Transverse colon (tissue), 4 donors: Measurements from ENCODE around the gene B4GALT5. TPM values are rescaled to one million over a fixed set of nuclear protein-coding genes. Genes with fewer than 3 reads are reported as not detected.
A peak's percentile ranks its signal among the peaks of the same experiment; 100 is the strongest.
"Not testable (repeated sequence)": the region's sequence is repeated elsewhere in the genome, so short reads cannot be mapped to it uniquely, and the experiment has no call there.

Experiments used
- DNase-seq: peaks from one replicate; pipeline ENCODE4 v3.0.0-alpha.2; 2019
- H3K27ac ChIP-seq, 4 donors: fragments of 200-600 bp; sonication (generic); 2 replicates each; pipeline ENCODE4 v1.5.1; 2016 to 2018; ENCODE audit warnings: inconsistent platforms in 4 of 4
- H3K27me3 ChIP-seq: fragments of 200-600 bp; sonication (generic); 2 replicates; pipeline ENCODE4 v1.5.1; 2017; ENCODE audit warnings: inconsistent platforms
- H3K36me3 ChIP-seq, 4 donors: fragments of 200-600 bp; sonication (generic); 2 replicates each; pipeline ENCODE4 v1.5.1; 2017 to 2019; ENCODE audit warnings: inconsistent platforms in 4 of 4
- H3K4me1 ChIP-seq, 4 donors: fragments of 200-600 bp; sonication (generic); 2 replicates each; pipeline ENCODE4 v1.5.1; 2017 to 2020; ENCODE audit warnings: inconsistent platforms in 4 of 4
- H3K4me3 ChIP-seq, 4 donors: fragments of 200-600 bp; sonication (generic); 1 replicate in 1 of 4; 2 replicates in 3 of 4; pipeline versions ENCODE4 v1.5.1 to v1.6.1; 2017 to 2019; ENCODE audit warnings: inconsistent platforms in 4 of 4
- H3K9me3 ChIP-seq, 2 donors: fragments of 200-600 bp; sonication (generic); 2 replicates each; pipeline ENCODE4 v1.5.1; 2017 to 2019; ENCODE audit warnings: inconsistent platforms in 2 of 2
- EP300 ChIP-seq: sonication (generic); formaldehyde crosslinking; IDR thresholded peaks from one replicate; pipeline ENCODE4 v1.6.1; 2017; ENCODE audit warnings: antibody characterized with exemption, low read depth
- POLR2A ChIP-seq: fragments of 450-650 bp; IDR thresholded peaks from one replicate; pipeline ENCODE4 v1.6.1; 2016; ENCODE audit warnings: antibody characterized with exemption, mild to moderate bottlenecking, moderate library complexity
- POLR2AphosphoS5 ChIP-seq, 3 donors: sonication (generic); formaldehyde crosslinking; IDR thresholded peaks; one replicate each; pipeline ENCODE4 v1.6.1; 2016; ENCODE audit warnings: antibody characterized with exemption in 3 of 3
- WGBS, 2 donors: methylation state at CpG; one replicate each; pipeline ENCODE4 v1.1.5; 2018; ENCODE audit warnings: low coverage in 1 of 2; 5-methylcytosine and 5-hydroxymethylcytosine counted together
- in situ Hi-C, 4 donors: fragments of 200-750 bp; cut with MboI; loops; one replicate each; pipeline versions ENCODE4 v1.15.0 to v1.15.1; 2017; ENCODE audit warnings: low sequenced_read_pairs in 3 of 4, low pct_ligation_motif_present in 1 of 4, low pct_unique_long_range_greater_than_20kb in 1 of 4
- intact Hi-C: fragments of 100-400 bp; cut with DNase I; formaldehyde crosslinking; loops from one replicate; pipeline ENCODE4 v1.15.1; 2023; ENCODE audit warnings: low total_unique reads
- total RNA-seq, 4 donors: library from RNA; depleted of rRNA; stranded (reverse); fragments of >200 nt; gene quantifications; one replicate each; pipeline ENCODE4 v1.1.0, GENCODE V29; 2016
- TF ChIP-seq, protein P1 (sequence below), 5 experiments: fragments of 200-600 bp in 3 of 5; fragments of 450-650 bp in 2 of 5; sonication (generic) in 3 of 5; IDR thresholded peaks; 1 replicate in 2 of 5; 2 replicates in 3 of 5; pipeline ENCODE4 v1.5.1; 2016 to 2017; ENCODE audit warnings: antibody characterized with exemption in 5 of 5, inconsistent platforms in 3 of 5, mild to moderate bottlenecking in 2 of 5, moderate library complexity in 1 of 5

B4GALT5 gene
- total RNA-seq, 4 donors from 2014 or later = 22.3 to 43.2 (median 29.4) TPM

- WGBS, 2 donors = 43 to 75% methylated on average over 3 of the region's 3 CpGs
- H3K4me1 ChIP-seq = peaks cover 26 to 81% (median 52%) of the 10 kb centered on the region in 4 donors
- in situ Hi-C loops = no loop called here
- no peak overlapping the region for H3K4me3 ChIP-seq
- no peaks in the 10 kb centered on the region for H3K36me3 ChIP-seq
- H3K27me3 ChIP-seq = no peaks in the 10 kb centered on the region
- H3K27ac ChIP-seq = peak overlapping the region; percentile 74 to 86 (median 76)
- TF ChIP-seq, protein P1, sequence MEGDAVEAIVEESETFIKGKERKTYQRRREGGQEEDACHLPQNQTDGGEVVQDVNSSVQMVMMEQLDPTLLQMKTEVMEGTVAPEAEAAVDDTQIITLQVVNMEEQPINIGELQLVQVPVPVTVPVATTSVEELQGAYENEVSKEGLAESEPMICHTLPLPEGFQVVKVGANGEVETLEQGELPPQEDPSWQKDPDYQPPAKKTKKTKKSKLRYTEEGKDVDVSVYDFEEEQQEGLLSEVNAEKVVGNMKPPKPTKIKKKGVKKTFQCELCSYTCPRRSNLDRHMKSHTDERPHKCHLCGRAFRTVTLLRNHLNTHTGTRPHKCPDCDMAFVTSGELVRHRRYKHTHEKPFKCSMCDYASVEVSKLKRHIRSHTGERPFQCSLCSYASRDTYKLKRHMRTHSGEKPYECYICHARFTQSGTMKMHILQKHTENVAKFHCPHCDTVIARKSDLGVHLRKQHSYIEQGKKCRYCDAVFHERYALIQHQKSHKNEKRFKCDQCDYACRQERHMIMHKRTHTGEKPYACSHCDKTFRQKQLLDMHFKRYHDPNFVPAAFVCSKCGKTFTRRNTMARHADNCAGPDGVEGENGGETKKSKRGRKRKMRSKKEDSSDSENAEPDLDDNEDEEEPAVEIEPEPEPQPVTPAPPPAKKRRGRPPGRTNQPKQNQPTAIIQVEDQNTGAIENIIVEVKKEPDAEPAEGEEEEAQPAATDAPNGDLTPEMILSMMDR (IDR thresholded peaks at IDR 0.05) = no peak
- TF ChIP-seq EP300 = no peak
- TF ChIP-seq POLR2A = no peak
- no peak for TF ChIP-seq POLR2AphosphoS5 (IDR thresholded peaks at IDR 0.05)
- intact Hi-C loops = no loop called here
- no peaks in the 10 kb centered on the region for H3K9me3 ChIP-seq
- DNase-seq = no peak
These were observed 6.6 kb downstream of the B4GALT5 start for GRCh38 chr20:49707118-49707517.

- in situ Hi-C loops = no loop called here
- Histone ChIP-seq H3K4me1 (peaks cover 26 to 81% (median 48%) of the 10 kb centered on the region in 4 donors), H3K36me3 (no peaks in the 10 kb centered on the region), H3K4me3 (no peak overlapping the region), H3K27me3 (no peaks in the 10 kb centered on the region), H3K27ac (peak overlapping the region; percentile 74 to 86 (median 76)), H3K9me3 (no peaks in the 10 kb centered on the region)
- 33 to 36% methylated on average over 5 of the region's 5 CpGs for WGBS, 2 donors
- DNase-seq = peak; percentile 48
- intact Hi-C loops = no loop called here
- TF ChIP-seq EP300 (no peak), POLR2A (peak; percentile 58), POLR2AphosphoS5 (IDR thresholded peaks at IDR 0.05) (peak in 2 of 3 donors; percentile 51 to 70)
- TF ChIP-seq, protein P1 (IDR thresholded peaks at IDR 0.05) = no peak
These were observed 7.0 kb downstream of the B4GALT5 start for GRCh38 chr20:49706630-49707091.

- H3K4me3 ChIP-seq, H3K36me3 ChIP-seq, H3K27me3 ChIP-seq, intact Hi-C loops, DNase-seq, H3K9me3 ChIP-seq, in situ Hi-C loops: not testable (repeated sequence)
- 67 to 90% methylated on average over 4 to 5 of the region's 5 CpGs for WGBS, 2 donors
- Histone ChIP-seq H3K27ac (peak overlapping the region; percentile 74 to 86 (median 76)), H3K4me1 (peaks cover 26 to 81% (median 48%) of the 10 kb centered on the region in 4 donors)
These were observed 7.8 kb downstream of the B4GALT5 start for GRCh38 chr20:49705893-49706292.

- in situ Hi-C loops = no loop called here
- 66 to 82% methylated on average over 4 of the region's 4 CpGs for WGBS, 2 donors
These were observed 8.3 kb downstream of the B4GALT5 start for GRCh38 chr20:49705358-49705757.

More at GRCh38 chr20:49705358-49705757, 8.3 kb downstream of the B4GALT5 start:
- H3K4me1 ChIP-seq = peaks cover 30 to 81% (median 51%) of the 10 kb centered on the region in 4 donors
- H3K9me3 ChIP-seq = no peaks in the 10 kb centered on the region
- H3K27ac ChIP-seq = peak overlapping the region in 3 of 4 donors; percentile 74 to 86 (median 78)
- intact Hi-C loops = no loop called here
- no peaks in the 10 kb centered on the region for H3K36me3 ChIP-seq
- TF ChIP-seq, protein P1 (IDR thresholded peaks at IDR 0.05) = no peak
- TF ChIP-seq EP300 (no peak), POLR2A (no peak), POLR2AphosphoS5 (IDR thresholded peaks at IDR 0.05) (no peak)
- no peak overlapping the region for H3K4me3 ChIP-seq
- DNase-seq = no peak
- H3K27me3 ChIP-seq = no peaks in the 10 kb centered on the region
